Erythroblast (primary cell): ENCODE results near the gene PVALB.

Source experiments
- DNase-seq, 2 experiments: peaks; one replicate each; lab custom pipeline; 2025; lab: John Stamatoyannopoulos, UW
- GATA1 ChIP-seq: IDR thresholded peaks from 2 replicates; pipeline ENCODE4 v1.6.1; 2011; ENCODE audit warnings: low read depth, mild to moderate bottlenecking, control low read depth, low read length, moderate library complexity
- POLR2A ChIP-seq: IDR thresholded peaks from 2 replicates; pipeline ENCODE4 v1.6.1; 2011; ENCODE audit warnings: mild to moderate bottlenecking, low read length

Gene PVALB

GRCh38 chr22:36833073-36833472 is 16.2 kb upstream of the PVALB start:
- no peak for DNase-seq
- no peak for TF ChIP-seq POLR2A
- TF ChIP-seq GATA1, result no peak

GRCh38 chr22:36831717-36832116 is 14.9 kb upstream of the PVALB start:
- no peak for DNase-seq
- TF ChIP-seq GATA1 (no peak), POLR2A (no peak)

- TF ChIP-seq GATA1, result no peak
- TF ChIP-seq POLR2A, result no peak
Observed at GRCh38 chr22:36831206-36831605, 14.4 kb upstream of the PVALB start.

GRCh38 chr22:36830601-36831000 is 13.8 kb upstream of the PVALB start:
- TF ChIP-seq POLR2A, result no peak
- no peak for TF ChIP-seq GATA1
- no peak for DNase-seq

More at GRCh38 chr22:36831206-36831605, 14.4 kb upstream of the PVALB start:
- DNase-seq, result no peak

- DNase-seq, result no peak
Observed at GRCh38 chr22:36829370-36830002, 12.7 kb upstream of the PVALB start.

GRCh38 chr22:36828815-36829214 is 12.0 kb upstream of the PVALB start:
- TF ChIP-seq GATA1, result no peak
- no peak for TF ChIP-seq POLR2A

More at GRCh38 chr22:36829370-36830002, 12.7 kb upstream of the PVALB start:
- TF ChIP-seq POLR2A, result no peak
- no peak for TF ChIP-seq GATA1

GRCh38 chr22:36826262-36826661 is 9.4 kb upstream of the PVALB start:
- TF ChIP-seq GATA1 (no peak), POLR2A (no peak)
- no peak for DNase-seq

More at GRCh38 chr22:36828815-36829214, 12.0 kb upstream of the PVALB start:
- DNase-seq, result no peak

GRCh38 chr22:36824655-36825054 is 7.8 kb upstream of the PVALB start:
- TF ChIP-seq GATA1, result no peak
- no peak for TF ChIP-seq POLR2A

GRCh38 chr22:36823186-36823839 is 6.5 kb upstream of the PVALB start:
- no peak for DNase-seq
- TF ChIP-seq GATA1 (no peak), POLR2A (no peak)

More at GRCh38 chr22:36824655-36825054, 7.8 kb upstream of the PVALB start:
- DNase-seq, result no peak

- no peak for DNase-seq
- no peak for TF ChIP-seq POLR2A
- no peak for TF ChIP-seq GATA1
Observed at GRCh38 chr22:36822581-36822980, 5.7 kb upstream of the PVALB start.

- no peak for TF ChIP-seq POLR2A
- TF ChIP-seq GATA1, result no peak
- no peak for DNase-seq
Observed at GRCh38 chr22:36819112-36819511, 2.3 kb upstream of the PVALB start.

- TF ChIP-seq GATA1, result no peak
Observed at GRCh38 chr22:36818010-36818642, 1.3 kb upstream of the PVALB start.

GRCh38 chr22:36817525-36817848 is 652 bp upstream of the PVALB start:
- no peak for DNase-seq
- TF ChIP-seq POLR2A (no peak), GATA1 (no peak)

More at GRCh38 chr22:36818010-36818642, 1.3 kb upstream of the PVALB start:
- DNase-seq, result peak in 1 of 2 experiments; percentile 10

- no peak for DNase-seq
- no peak for TF ChIP-seq GATA1
- TF ChIP-seq POLR2A, result no peak
Observed at GRCh38 chr22:36816339-36816635, 548 bp downstream of the PVALB start.
